ENCODE results near the gene ATP1A4. TPM values are rescaled to one million over a fixed set of nuclear protein-coding genes. Genes with fewer than 3 reads are reported as not detected.

ATP1A4 gene
- total and polyA plus RNA-seq, 2 of the 13 experiments (the other 11 are each of a cell fraction or from before 2014, with no cell fraction given) = not detected

DNA sequence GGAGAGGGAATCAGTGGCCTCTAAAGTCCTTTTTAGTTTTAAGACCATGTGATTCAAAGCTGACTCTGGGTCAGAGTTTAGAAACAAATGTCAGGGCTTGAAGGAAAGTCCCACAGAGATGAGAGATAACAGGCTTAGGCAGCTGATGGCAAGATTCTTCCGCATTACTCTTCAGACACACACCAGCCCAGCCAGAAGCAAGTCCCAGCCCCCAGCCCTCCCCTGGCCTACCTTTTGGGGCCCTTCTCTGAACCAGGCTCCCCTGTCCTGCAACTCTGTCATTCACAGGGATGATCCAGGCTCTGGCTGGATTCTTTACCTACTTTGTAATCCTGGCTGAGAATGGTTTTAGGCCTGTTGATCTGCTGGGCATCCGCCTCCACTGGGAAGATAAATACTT lies 25.8 kb downstream of the ATP1A4 start:
- Histone ChIP-seq H3K27ac (ENCODE audit: extremely low read length, insufficient read depth, low read length) (no peak overlapping the region), H2AFZ (ENCODE audit: low read length) (no peak overlapping the region), H3K9ac (ENCODE audit: insufficient read depth, low read depth, low read length) (no peak overlapping the region), H3K27me3 (ENCODE audit: control insufficient read depth in 1 of 2, insufficient read depth in 2 of 2, low read length in 2 of 2) (peaks cover 4 to 31% of the 10 kb centered on the region in 2 experiments; a peak in 4 of 5 replicates), H3K4me2 (ENCODE audit: low read depth, low read length) (no peak overlapping the region), H3K79me2 (ENCODE audit: insufficient read depth, low read length) (no peaks in the 10 kb centered on the region), H3K4me3 (replicated peaks in 1 of 3; ENCODE audit: insufficient read depth in 1 of 3, low read depth in 2 of 3, low read length in 3 of 3) (no peak overlapping the region), H3K4me1 (ENCODE audit: insufficient read depth, low read length) (peaks cover 15% of the 10 kb centered on the region; the same call in 1 of the 2 replicates), H3K9me3 (ENCODE audit: low read length) (no peaks in the 10 kb centered on the region), H4K20me1 (ENCODE audit: insufficient read depth, low read length) (no peaks in the 10 kb centered on the region), H3K36me3 (replicated peaks in 1 of 2; ENCODE audit: control insufficient read depth in 1 of 2, insufficient read depth in 2 of 2, low read length in 2 of 2) (no peaks in the 10 kb centered on the region)
- ChIA-PET POLR2A (no interaction called here), CTCF (ENCODE audit: low intra/inter-chr PET ratio, low total read pairs) (no interaction called here)
- TF ChIP-seq PRPF4 (IDR thresholded peaks at IDR 0.05; ENCODE audit: low read depth, low read length, poor library complexity, severe bottlenecking) = no peak
- no peak for TF ChIP-seq ZNF550 (CRISPR knock-in tag; IDR thresholded peaks at IDR 0.05; ENCODE audit: borderline replicate concordance)
- no peak for TF ChIP-seq ZFP91 (CRISPR knock-in tag; IDR thresholded peaks at IDR 0.05; ENCODE audit: borderline replicate concordance)
- TF ChIP-seq HNRNPK (IDR thresholded peaks at IDR 0.05; ENCODE audit: low read depth, low read length, poor library complexity, severe bottlenecking) = no peak
- DNase-seq (ENCODE audit: low spot score) (no peak), FAIRE-seq (no peak), ATAC-seq (no peak)
- 73% methylated on average over 2 of the region's 2 CpGs for WGBS (ENCODE audit: low lambda C conversion rate)
- in situ Hi-C loops (cut with HindIII; ENCODE audit: extremely low pct_ligation_motif_present, low pct_unique_long_range_greater_than_20kb) (no loop called here), intact Hi-C loops (cut with micrococcal nuclease; ENCODE audit: unreplicated experiment) (no loop called here)
- no TSS peak for BruUV-seq (replicated peaks)

- CTCF ChIA-PET (ENCODE audit: low intra/inter-chr PET ratio, low total read pairs) = no interaction called here
- H3K4me2 ChIP-seq (ENCODE audit: low read depth, low read length) = no peak overlapping the region
- no peak for ATAC-seq
Measured at GRCh38 chr1:160177667-160178066, 26.3 kb downstream of the ATP1A4 start.

More at GRCh38 chr1:160177667-160178066, 26.3 kb downstream of the ATP1A4 start:
- WGBS (ENCODE audit: low lambda C conversion rate) = 82% methylated on average over 1 of the region's 1 CpG
- H3K4me1 ChIP-seq (ENCODE audit: insufficient read depth, low read length) = peaks cover 15% of the 10 kb centered on the region; the same call in 1 of the 2 replicates
- FAIRE-seq (no peak), DNase-seq (ENCODE audit: low spot score) (no peak)
- BruUV-seq (replicated peaks) = no TSS peak
- POLR2A ChIA-PET = no interaction called here
- H3K9ac ChIP-seq (ENCODE audit: insufficient read depth, low read depth, low read length) = no peak overlapping the region
- in situ Hi-C loops (cut with HindIII; ENCODE audit: extremely low pct_ligation_motif_present, low pct_unique_long_range_greater_than_20kb) = no loop called here
- H3K36me3 ChIP-seq (replicated peaks in 1 of 2; ENCODE audit: control insufficient read depth in 1 of 2, insufficient read depth in 2 of 2, low read length in 2 of 2) = no peaks in the 10 kb centered on the region
- no peak overlapping the region for H3K4me3 ChIP-seq (replicated peaks in 1 of 3; ENCODE audit: insufficient read depth in 1 of 3, low read depth in 2 of 3, low read length in 3 of 3)
- intact Hi-C loops (cut with micrococcal nuclease; ENCODE audit: unreplicated experiment) = no loop called here
- no peak overlapping the region for H3K27ac ChIP-seq (ENCODE audit: extremely low read length, insufficient read depth, low read length)
- no peak for TF ChIP-seq ZNF235 (CRISPR knock-in tag; IDR thresholded peaks at IDR 0.05; ENCODE audit: borderline replicate concordance)
- TF ChIP-seq ZNF674 (CRISPR knock-in tag; IDR thresholded peaks at IDR 0.05; ENCODE audit: low read depth) = no peak
- TF ChIP-seq LCORL (IDR thresholded peaks at IDR 0.05) = no peak
- TF ChIP-seq LCORL (CRISPR knock-in tag; IDR thresholded peaks at IDR 0.05) = no peak
- TF ChIP-seq, protein P1, sequence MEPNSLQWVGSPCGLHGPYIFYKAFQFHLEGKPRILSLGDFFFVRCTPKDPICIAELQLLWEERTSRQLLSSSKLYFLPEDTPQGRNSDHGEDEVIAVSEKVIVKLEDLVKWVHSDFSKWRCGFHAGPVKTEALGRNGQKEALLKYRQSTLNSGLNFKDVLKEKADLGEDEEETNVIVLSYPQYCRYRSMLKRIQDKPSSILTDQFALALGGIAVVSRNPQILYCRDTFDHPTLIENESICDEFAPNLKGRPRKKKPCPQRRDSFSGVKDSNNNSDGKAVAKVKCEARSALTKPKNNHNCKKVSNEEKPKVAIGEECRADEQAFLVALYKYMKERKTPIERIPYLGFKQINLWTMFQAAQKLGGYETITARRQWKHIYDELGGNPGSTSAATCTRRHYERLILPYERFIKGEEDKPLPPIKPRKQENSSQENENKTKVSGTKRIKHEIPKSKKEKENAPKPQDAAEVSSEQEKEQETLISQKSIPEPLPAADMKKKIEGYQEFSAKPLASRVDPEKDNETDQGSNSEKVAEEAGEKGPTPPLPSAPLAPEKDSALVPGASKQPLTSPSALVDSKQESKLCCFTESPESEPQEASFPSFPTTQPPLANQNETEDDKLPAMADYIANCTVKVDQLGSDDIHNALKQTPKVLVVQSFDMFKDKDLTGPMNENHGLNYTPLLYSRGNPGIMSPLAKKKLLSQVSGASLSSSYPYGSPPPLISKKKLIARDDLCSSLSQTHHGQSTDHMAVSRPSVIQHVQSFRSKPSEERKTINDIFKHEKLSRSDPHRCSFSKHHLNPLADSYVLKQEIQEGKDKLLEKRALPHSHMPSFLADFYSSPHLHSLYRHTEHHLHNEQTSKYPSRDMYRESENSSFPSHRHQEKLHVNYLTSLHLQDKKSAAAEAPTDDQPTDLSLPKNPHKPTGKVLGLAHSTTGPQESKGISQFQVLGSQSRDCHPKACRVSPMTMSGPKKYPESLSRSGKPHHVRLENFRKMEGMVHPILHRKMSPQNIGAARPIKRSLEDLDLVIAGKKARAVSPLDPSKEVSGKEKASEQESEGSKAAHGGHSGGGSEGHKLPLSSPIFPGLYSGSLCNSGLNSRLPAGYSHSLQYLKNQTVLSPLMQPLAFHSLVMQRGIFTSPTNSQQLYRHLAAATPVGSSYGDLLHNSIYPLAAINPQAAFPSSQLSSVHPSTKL (CRISPR knock-in tag; IDR thresholded peaks at IDR 0.05) = no peak
- TF ChIP-seq ZFP90 (CRISPR knock-in tag; IDR thresholded peaks at IDR 0.05; ENCODE audit: borderline replicate concordance) = no peak
- no peak for TF ChIP-seq ZNF326 (CRISPR knock-in tag; IDR thresholded peaks at IDR 0.05; ENCODE audit: borderline replicate concordance)
- TF ChIP-seq FOSL2 (CRISPR knock-in tag; IDR thresholded peaks at IDR 0.05) = no peak
- TF ChIP-seq SIX4 (CRISPR knock-in tag; IDR thresholded peaks at IDR 0.05) = no peak
- H4K20me1 ChIP-seq (ENCODE audit: insufficient read depth, low read length) = no peaks in the 10 kb centered on the region
- H3K79me2 ChIP-seq (ENCODE audit: insufficient read depth, low read length) = no peaks in the 10 kb centered on the region
- peaks cover 4 to 28% of the 10 kb centered on the region in 2 experiments; a peak in 4 of 5 replicates for H3K27me3 ChIP-seq (ENCODE audit: control insufficient read depth in 1 of 2, insufficient read depth in 2 of 2, low read length in 2 of 2)
- no peak overlapping the region for H2AFZ ChIP-seq (ENCODE audit: low read length)
- no peaks in the 10 kb centered on the region for H3K9me3 ChIP-seq (ENCODE audit: low read length)

Measured in HepG2 (cell line).